C4-2B (cell line): ENCODE measurements around the gene ST6GALNAC2.
"Not testable (repeated sequence)": the region's sequence is repeated elsewhere in the genome, so short reads cannot be mapped to it uniquely, and the experiment has no call there.

Source experiments
- H3K27ac ChIP-seq: fragments of 450-650 bp; 2 replicates; pipeline ENCODE4 v1.5.1; 2017
- CTCF ChIP-seq: fragments of 450-650 bp; conservative IDR thresholded peaks from 2 replicates; pipeline ENCODE4 v1.5.1; 2017; ENCODE audit warnings: mild to moderate bottlenecking
- ZFX ChIP-seq: fragments of 450-650 bp; IDR thresholded peaks from 2 replicates; pipeline ENCODE4 v1.6.1; 2017

The ST6GALNAC2 gene

GRCh38 chr17:76626442-76626841 is 40.8 kb upstream of the ST6GALNAC2 start:
- H3K27ac ChIP-seq, result no peak overlapping the region
- no peak for TF ChIP-seq CTCF
- TF ChIP-seq ZFX, result no peak

GRCh38 chr17:76625496-76625895 is 39.8 kb upstream of the ST6GALNAC2 start:
- no peak overlapping the region for H3K27ac ChIP-seq
- TF ChIP-seq CTCF (no peak), ZFX (no peak)

GRCh38 chr17:76623271-76624146 is 37.8 kb upstream of the ST6GALNAC2 start:
- TF ChIP-seq ZFX (no peak), CTCF (peak; percentile 97)
- no peak overlapping the region for H3K27ac ChIP-seq

- TF ChIP-seq CTCF (no peak), ZFX (no peak)
- no peak overlapping the region for H3K27ac ChIP-seq
These were observed 32.2 kb upstream of the ST6GALNAC2 start for GRCh38 chr17:76617838-76618237.

GRCh38 chr17:76614912-76615617 is 29.4 kb upstream of the ST6GALNAC2 start:
- TF ChIP-seq ZFX (no peak), CTCF (no peak)
- H3K27ac ChIP-seq, result no peak overlapping the region

GRCh38 chr17:76614064-76614759 is 28.6 kb upstream of the ST6GALNAC2 start:
- not testable (repeated sequence) for H3K27ac ChIP-seq

- H3K27ac ChIP-seq, result no peak overlapping the region
- no peak for TF ChIP-seq ZFX
- no peak for TF ChIP-seq CTCF
These were observed 27.6 kb upstream of the ST6GALNAC2 start for GRCh38 chr17:76612977-76613851.
